ENCODE measurements around the gene SFPQ.

GRCh38 chr1:35164893-35165292, 28.1 kb downstream of the SFPQ start:
- TF ChIP-seq POLR2A (IDR thresholded peaks at IDR 0.05; ENCODE audit: low read depth, low read length), result no peak
- no peak for TF ChIP-seq TAF1 (IDR thresholded peaks at IDR 0.05; ENCODE audit: low read depth, low read length)
- no peak for TF ChIP-seq POU2F2 (IDR thresholded peaks at IDR 0.05; ENCODE audit: low read depth, low read length)
- TF ChIP-seq POLR2AphosphoS5 (IDR thresholded peaks at IDR 0.05; ENCODE audit: low read depth, low read length), result no peak

Data from GM12891 (cell line).